ENCODE data around the gene PTTG1.

PTTG1 gene

DNA sequence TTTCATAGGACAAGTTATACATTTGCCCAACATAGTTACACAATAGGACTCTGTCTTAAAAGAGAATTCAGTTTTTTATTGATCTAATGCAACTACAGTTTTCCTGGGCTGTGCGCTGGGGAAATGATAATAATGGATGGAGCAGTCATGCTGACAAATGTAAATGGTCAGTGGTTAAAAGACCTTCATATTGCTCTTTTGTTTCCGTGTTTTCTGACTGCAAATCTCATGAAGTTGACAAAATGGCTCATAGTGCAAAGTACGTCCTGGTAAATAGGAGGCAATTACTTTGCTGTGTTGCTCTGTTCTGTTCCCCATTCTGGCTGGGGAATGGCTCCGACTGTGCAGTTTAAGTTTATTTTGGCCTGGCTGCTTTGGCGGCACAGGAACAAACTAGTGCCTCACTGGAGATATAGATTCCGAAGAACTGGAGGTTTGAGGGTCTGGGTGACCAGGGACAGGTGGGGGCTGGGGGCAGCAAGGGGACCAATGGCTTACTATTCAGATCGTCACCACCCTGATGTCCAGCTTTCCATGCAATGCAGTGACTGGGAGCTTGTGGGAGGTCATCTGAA lies 54.3 kb downstream of the PTTG1 start:
- no peak for DNase-seq

- DNase-seq: peak; percentile 37
These were observed 55.8 kb downstream of the PTTG1 start for GRCh38 chr5:160477266-160477970.

DNA sequence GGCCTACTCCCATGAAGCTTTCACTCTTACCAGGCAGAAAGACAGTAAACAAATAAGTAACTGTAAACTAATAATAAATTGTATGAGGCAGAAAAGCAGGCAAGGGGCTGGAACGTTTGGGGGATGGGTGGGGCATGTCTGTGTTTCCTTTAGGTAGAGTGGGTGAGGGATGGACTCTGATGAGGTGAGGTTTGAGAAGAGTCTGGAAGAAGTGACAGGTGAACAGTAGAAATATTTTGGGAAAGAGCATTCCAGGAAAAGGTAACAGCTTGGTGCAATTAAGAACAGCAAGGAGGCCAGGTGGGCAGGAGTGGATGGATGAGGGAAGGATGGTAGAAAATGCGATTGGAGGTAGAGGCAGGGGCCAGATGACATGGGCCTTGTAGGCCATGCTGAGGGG lies 56.5 kb downstream of the PTTG1 start:
- no peak for DNase-seq

All from central memory CD4-positive, alpha-beta T cell (primary cell).